NCI-H1417 treated with DMSO at 0.1 percent for 48 hours (cell line): ENCODE data around the gene IL4.
"Not testable (repeated sequence)": the region's sequence is repeated elsewhere in the genome, so short reads cannot be mapped to it uniquely, and the experiment has no call there.

ENCODE experiments used
- DNase-seq: peaks from one replicate; lab custom pipeline; 2025; lab: John Stamatoyannopoulos, UW

The IL4 gene

GRCh38 chr5:132674671-132675506 lies 1.1 kb downstream of the IL4 start:
- DNase-seq: no peak

- DNase-seq: no peak
These were observed 2.3 kb downstream of the IL4 start for GRCh38 chr5:132675936-132676689.

- no peak for DNase-seq
These were observed 3.4 kb downstream of the IL4 start for GRCh38 chr5:132677191-132677590.

GRCh38 chr5:132677682-132678400 lies 4.1 kb downstream of the IL4 start:
- no peak for DNase-seq

GRCh38 chr5:132678735-132679134 lies 4.9 kb downstream of the IL4 start:
- no peak for DNase-seq

- DNase-seq: no peak
These were observed 5.4 kb downstream of the IL4 start for GRCh38 chr5:132679166-132679565.

- DNase-seq: no peak
These were observed 6.1 kb downstream of the IL4 start for GRCh38 chr5:132679717-132680380.

GRCh38 chr5:132680780-132681475 lies 7.1 kb downstream of the IL4 start:
- DNase-seq: no peak

GRCh38 chr5:132681476-132681831 lies 7.7 kb downstream of the IL4 start:
- DNase-seq: no peak

GRCh38 chr5:132681983-132682382 lies 8.2 kb downstream of the IL4 start:
- no peak for DNase-seq

GRCh38 chr5:132684491-132684890 lies 10.7 kb downstream of the IL4 start:
- no peak for DNase-seq

- DNase-seq: no peak
These were observed 11.3 kb downstream of the IL4 start for GRCh38 chr5:132684922-132685720.

GRCh38 chr5:132686193-132686592 lies 12.4 kb downstream of the IL4 start:
- DNase-seq: no peak

GRCh38 chr5:132687995-132688394 lies 14.2 kb downstream of the IL4 start:
- DNase-seq: no peak

- no peak for DNase-seq
These were observed 14.9 kb downstream of the IL4 start for GRCh38 chr5:132688536-132689339.

- DNase-seq: no peak
These were observed 15.7 kb downstream of the IL4 start for GRCh38 chr5:132689513-132689912.

GRCh38 chr5:132690156-132690555 lies 16.4 kb downstream of the IL4 start:
- no peak for DNase-seq

- DNase-seq: not testable (repeated sequence)
These were observed 18.2 kb downstream of the IL4 start for GRCh38 chr5:132691755-132692631.

GRCh38 chr5:132692632-132692967 lies 18.8 kb downstream of the IL4 start:
- no peak for DNase-seq
